Glutamatergic neuron (in vitro differentiated cells): ENCODE data around the gene PHC1. TPM values are rescaled to one million over a fixed set of nuclear protein-coding genes. Genes with fewer than 3 reads are reported as not detected.

ENCODE experiments used
- DNase-seq: peaks from one replicate; pipeline ENCODE4 v3.0.0; 2022
- H3K27ac Mint-ChIP-seq: one replicate; pipeline ENCODE4 v1.8.0; 2020; ENCODE audit warnings: mild to moderate bottlenecking, mixed read lengths, inconsistent platforms; ENCODE audit not compliant: unreplicated experiment
- H3K27me3 Mint-ChIP-seq: one replicate; pipeline ENCODE4 v1.8.0; 2020; ENCODE audit warnings: mild to moderate bottlenecking, moderate library complexity, mixed read lengths, inconsistent platforms; ENCODE audit not compliant: unreplicated experiment
- H3K36me3 Mint-ChIP-seq: one replicate; pipeline ENCODE4 v1.8.0; 2020; ENCODE audit warnings: mild to moderate bottlenecking, mixed read lengths, inconsistent platforms; ENCODE audit not compliant: unreplicated experiment
- H3K4me1 Mint-ChIP-seq: one replicate; pipeline ENCODE4 v1.8.0; 2020; ENCODE audit warnings: mild to moderate bottlenecking, low read depth, mixed read lengths, inconsistent platforms; ENCODE audit not compliant: unreplicated experiment
- H3K4me3 Mint-ChIP-seq: one replicate; pipeline ENCODE4 v1.8.0; 2020; ENCODE audit warnings: mild to moderate bottlenecking, mixed read lengths, inconsistent platforms; ENCODE audit not compliant: unreplicated experiment
- H3K9me3 Mint-ChIP-seq: one replicate; pipeline ENCODE4 v1.8.0; 2020; ENCODE audit warnings: mild to moderate bottlenecking, moderate library complexity, mixed read lengths, inconsistent platforms; ENCODE audit not compliant: unreplicated experiment
- CTCF ChIP-seq: fragments of 200-600 bp; sonication (generic); IDR thresholded peaks from one replicate; pipeline ENCODE4 v1.5.0; 2021; ENCODE audit not compliant: partially characterized antibody, unreplicated experiment
- total RNA-seq: library from RNA; stranded (reverse); fragmentation: NEBNext Ultra II Directional; extraction: Animal tissue kit (Norgen Biotek cat#: 25700); gene quantifications from one replicate; pipeline ENCODE4 v1.2.1, GENCODE V29; 2021; ENCODE audit not compliant: unreplicated experiment

Gene PHC1
- total RNA-seq, 1 donor from 2014 or later = 59.8 TPM

- Mint-ChIP-seq H3K4me1 (peaks cover 3% of the 10 kb centered on the region), H3K27ac (no peak overlapping the region), H3K27me3 (no peaks in the 10 kb centered on the region), H3K36me3 (peaks cover 6% of the 10 kb centered on the region), H3K9me3 (peaks cover 6% of the 10 kb centered on the region), H3K4me3 (no peak overlapping the region)
- TF ChIP-seq CTCF = no peak
- no peak for DNase-seq
These were observed 39.6 kb downstream of the PHC1 start for GRCh38 chr12:8953773-8954402.

GRCh38 chr12:8956073-8956472 lies 41.8 kb downstream of the PHC1 start:
- H3K36me3 Mint-ChIP-seq = peaks cover 6% of the 10 kb centered on the region

GRCh38 chr12:8956772-8957171 lies 42.5 kb downstream of the PHC1 start:
- Mint-ChIP-seq H3K27ac (no peak overlapping the region), H3K9me3 (peaks cover 2% of the 10 kb centered on the region), H3K4me1 (no peaks in the 10 kb centered on the region)

More at GRCh38 chr12:8956073-8956472, 41.8 kb downstream of the PHC1 start:
- Mint-ChIP-seq H3K4me1 (no peaks in the 10 kb centered on the region), H3K4me3 (no peak overlapping the region), H3K27me3 (peaks cover 2% of the 10 kb centered on the region), H3K9me3 (peaks cover 2% of the 10 kb centered on the region), H3K27ac (no peak overlapping the region)
- no peak for TF ChIP-seq CTCF
- no peak for DNase-seq

GRCh38 chr12:8957561-8957960 lies 43.3 kb downstream of the PHC1 start:
- no peak for DNase-seq
- no peak for TF ChIP-seq CTCF
- H3K9me3 Mint-ChIP-seq = peaks cover 2% of the 10 kb centered on the region
- peaks cover 2% of the 10 kb centered on the region for H3K27me3 Mint-ChIP-seq
- H3K36me3 Mint-ChIP-seq = peaks cover 6% of the 10 kb centered on the region
- no peak overlapping the region for H3K27ac Mint-ChIP-seq
- H3K4me3 Mint-ChIP-seq = no peak overlapping the region
- H3K4me1 Mint-ChIP-seq = no peaks in the 10 kb centered on the region

More at GRCh38 chr12:8956772-8957171, 42.5 kb downstream of the PHC1 start:
- TF ChIP-seq CTCF = no peak
- Mint-ChIP-seq H3K4me3 (no peak overlapping the region), H3K36me3 (peaks cover 6% of the 10 kb centered on the region), H3K27me3 (peaks cover 2% of the 10 kb centered on the region)
- no peak for DNase-seq

- H3K4me1 Mint-ChIP-seq = no peaks in the 10 kb centered on the region
- H3K9me3 Mint-ChIP-seq = peaks cover 2% of the 10 kb centered on the region
- no peak overlapping the region for H3K27ac Mint-ChIP-seq
- no peak for DNase-seq
- TF ChIP-seq CTCF = no peak
- H3K4me3 Mint-ChIP-seq = no peak overlapping the region
- peaks cover 2% of the 10 kb centered on the region for H3K27me3 Mint-ChIP-seq
- H3K36me3 Mint-ChIP-seq = peaks cover 2% of the 10 kb centered on the region
These were observed 43.8 kb downstream of the PHC1 start for GRCh38 chr12:8958066-8958465.
